Activated T-cell treated with anti-CD3 and anti-CD28 coated beads for 1 hour (primary cell): ENCODE measurements around the gene CLEC14A.

Source experiments
- DNase-seq: peaks from one replicate; pipeline ENCODE4 v3.0.0-alpha.2; 2020; ENCODE audit warnings: low read depth

The CLEC14A gene

GRCh38 chr14:38205949-38206665 is 49.8 kb downstream of the CLEC14A start:
- DNase-seq, result no peak

GRCh38 chr14:38205119-38205813 is 50.6 kb downstream of the CLEC14A start:
- no peak for DNase-seq

- DNase-seq, result no peak
These were observed 51.2 kb downstream of the CLEC14A start for GRCh38 chr14:38204719-38205115.
